DOHH2 (cell line): Measurements from ENCODE around the gene ANO8.
"Not testable (repeated sequence)": the region's sequence is repeated elsewhere in the genome, so short reads cannot be mapped to it uniquely, and the experiment has no call there.

Experiments used
- EZH2phosphoT487 ChIP-seq: fragments of 200-600 bp; sonication (generic); IDR thresholded peaks from 2 replicates; pipeline ENCODE4 v1.6.1; 2017; ENCODE audit warnings: borderline replicate concordance, mild to moderate bottlenecking, antibody characterized with exemption, low read length, moderate library complexity, mixed read lengths
- TF ChIP-seq, protein P1 (sequence below): fragments of 200-600 bp; sonication (generic); IDR thresholded peaks from one replicate; pipeline ENCODE4 v1.5.1; 2014; ENCODE audit warnings: antibody characterized with exemption, mild to moderate bottlenecking, low read depth, low read length; ENCODE audit not compliant: poor library complexity, severe bottlenecking

DNA sequence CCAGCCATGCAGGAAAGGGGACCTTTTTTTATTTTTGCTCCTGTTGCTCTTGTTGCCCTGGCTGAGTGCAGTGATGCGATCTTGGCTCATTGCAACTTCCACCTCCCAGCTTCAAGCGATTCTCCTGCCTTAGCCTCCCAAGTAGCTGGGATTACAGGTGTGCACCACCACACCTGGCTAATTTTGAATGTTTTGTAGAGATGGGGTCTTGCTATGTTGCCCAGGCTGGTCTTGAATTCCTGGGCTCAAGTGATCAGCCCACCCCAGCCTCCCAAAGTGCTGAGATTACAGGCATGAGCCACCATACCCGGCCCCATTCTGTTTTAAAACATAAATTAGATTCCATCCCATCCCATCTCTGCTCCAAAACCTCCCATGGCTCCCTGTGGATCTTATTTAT is 59.8 kb downstream of the ANO8 start:
- TF ChIP-seq, protein P1, sequence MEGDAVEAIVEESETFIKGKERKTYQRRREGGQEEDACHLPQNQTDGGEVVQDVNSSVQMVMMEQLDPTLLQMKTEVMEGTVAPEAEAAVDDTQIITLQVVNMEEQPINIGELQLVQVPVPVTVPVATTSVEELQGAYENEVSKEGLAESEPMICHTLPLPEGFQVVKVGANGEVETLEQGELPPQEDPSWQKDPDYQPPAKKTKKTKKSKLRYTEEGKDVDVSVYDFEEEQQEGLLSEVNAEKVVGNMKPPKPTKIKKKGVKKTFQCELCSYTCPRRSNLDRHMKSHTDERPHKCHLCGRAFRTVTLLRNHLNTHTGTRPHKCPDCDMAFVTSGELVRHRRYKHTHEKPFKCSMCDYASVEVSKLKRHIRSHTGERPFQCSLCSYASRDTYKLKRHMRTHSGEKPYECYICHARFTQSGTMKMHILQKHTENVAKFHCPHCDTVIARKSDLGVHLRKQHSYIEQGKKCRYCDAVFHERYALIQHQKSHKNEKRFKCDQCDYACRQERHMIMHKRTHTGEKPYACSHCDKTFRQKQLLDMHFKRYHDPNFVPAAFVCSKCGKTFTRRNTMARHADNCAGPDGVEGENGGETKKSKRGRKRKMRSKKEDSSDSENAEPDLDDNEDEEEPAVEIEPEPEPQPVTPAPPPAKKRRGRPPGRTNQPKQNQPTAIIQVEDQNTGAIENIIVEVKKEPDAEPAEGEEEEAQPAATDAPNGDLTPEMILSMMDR = not testable (repeated sequence)
- not testable (repeated sequence) for TF ChIP-seq EZH2phosphoT487
